GM12878 (cell line): ENCODE measurements around the gene INPP4B.

Source experiments
- CHD2 ChIP-seq: IDR thresholded peaks from 2 replicates; pipeline ENCODE4 v1.6.1; 2011; ENCODE audit warnings: low read depth, low read length, improper control_type of control experiment, borderline replicate concordance
- CTCF ChIP-seq, 3 experiments: IDR thresholded peaks in 2 of 3; conservative IDR thresholded peaks in 1 of 3; 2 replicates each; pipeline ENCODE4 v1.5.1; 2011; ENCODE audit warnings: low read depth in 3 of 3, low read length in 3 of 3, mild to moderate bottlenecking in 3 of 3, control low read depth in 2 of 3, moderate library complexity in 2 of 3, inconsistent platforms in 1 of 3, mixed read lengths in 1 of 3; ENCODE audit not compliant: control insufficient read depth in 2 of 3, insufficient read depth in 1 of 3; ENCODE audit errors: extremely low read depth in 1 of 3
- POLR2A ChIP-seq: IDR thresholded peaks from 2 replicates; pipeline ENCODE4 v1.6.1; 2011; ENCODE audit warnings: low read depth, mild to moderate bottlenecking, low read length
- POLR2AphosphoS2 ChIP-seq: IDR thresholded peaks from 2 replicates; pipeline ENCODE4 v1.6.1; 2011; ENCODE audit warnings: low read depth, mild to moderate bottlenecking, low read length, improper control_type of control experiment, moderate library complexity
- RAD21 ChIP-seq: IDR thresholded peaks from 2 replicates; pipeline ENCODE4 v1.6.1; 2011; ENCODE audit warnings: mild to moderate bottlenecking, low read depth, low read length, moderate library complexity; ENCODE audit not compliant: insufficient read depth
- TCF12 ChIP-seq: IDR thresholded peaks from 2 replicates; pipeline ENCODE4 v1.6.1; 2011; ENCODE audit warnings: low read depth, mild to moderate bottlenecking, low read length

- no peak for TF ChIP-seq POLR2AphosphoS2
- TF ChIP-seq CTCF (IDR thresholded peaks at IDR 0.05 in 2 of 3, conservative IDR thresholded peaks at IDR 0.05 in 1 of 3; ENCODE audit: control insufficient read depth in 2 of 3, extremely low read depth in 1 of 3, insufficient read depth in 1 of 3, low read depth in 3 of 3, low read length in 3 of 3), result no peak
- TF ChIP-seq POLR2A, result no peak
- TF ChIP-seq CHD2, result no peak
- TF ChIP-seq RAD21, result no peak
- TF ChIP-seq TCF12, result no peak
These were observed 406.0 kb downstream of the INPP4B start for GRCh38 chr4:142440093-142440492.
